Mesenteric fat pad (tissue), 1 donor: ENCODE measurements around the gene LCN2. TPM values are rescaled to one million over a fixed set of nuclear protein-coding genes. Genes with fewer than 3 reads are reported as not detected.
"Not testable (repeated sequence)": the region's sequence is repeated elsewhere in the genome, so short reads cannot be mapped to it uniquely, and the experiment has no call there.

ENCODE experiments used
- DNase-seq: peaks from one replicate; pipeline ENCODE4 v3.0.0-alpha.2; 2020; ENCODE audit warnings: low spot score
- total RNA-seq: library from RNA; stranded (reverse); fragmentation: NEBNext Ultra II Directional; extraction: Animal tissue kit (Norgen Biotek cat#: 25700); gene quantifications from one replicate; pipeline ENCODE4 v1.2.1, GENCODE V29; 2021
- donor health status: DM: yes; HTN: yes; CAD: no.

LCN2 gene
- total RNA-seq, 1 donor from 2014 or later, result 0.64 TPM

GRCh38 chr9:128164307-128164885 is 15.1 kb downstream of the LCN2 start:
- DNase-seq, result no peak

GRCh38 chr9:128166169-128166568 is 16.9 kb downstream of the LCN2 start:
- no peak for DNase-seq

- DNase-seq, result no peak
Observed at GRCh38 chr9:128167209-128167608, 18.0 kb downstream of the LCN2 start.

GRCh38 chr9:128168731-128169308 is 19.6 kb downstream of the LCN2 start:
- DNase-seq, result no peak

GRCh38 chr9:128169492-128169891 is 20.2 kb downstream of the LCN2 start:
- DNase-seq, result no peak

GRCh38 chr9:128169925-128170324 is 20.7 kb downstream of the LCN2 start:
- no peak for DNase-seq

- DNase-seq, result no peak
Observed at GRCh38 chr9:128174062-128174461, 24.8 kb downstream of the LCN2 start.

GRCh38 chr9:128175102-128175563 is 25.9 kb downstream of the LCN2 start:
- DNase-seq, result no peak

- no peak for DNase-seq
Observed at GRCh38 chr9:128175726-128176125, 26.5 kb downstream of the LCN2 start.

- no peak for DNase-seq
Observed at GRCh38 chr9:128178806-128179431, 29.7 kb downstream of the LCN2 start.

GRCh38 chr9:128180001-128180400 is 30.7 kb downstream of the LCN2 start:
- DNase-seq, result no peak

- no peak for DNase-seq
Observed at GRCh38 chr9:128180447-128180846, 31.2 kb downstream of the LCN2 start.

- not testable (repeated sequence) for DNase-seq
Observed at GRCh38 chr9:128181480-128181879, 32.2 kb downstream of the LCN2 start.

- no peak for DNase-seq
Observed at GRCh38 chr9:128182893-128183588, 33.8 kb downstream of the LCN2 start.

- no peak for DNase-seq
Observed at GRCh38 chr9:128185979-128186965, 37.0 kb downstream of the LCN2 start.

GRCh38 chr9:128187361-128187760 is 38.1 kb downstream of the LCN2 start:
- DNase-seq, result no peak

- DNase-seq, result no peak
Observed at GRCh38 chr9:128188209-128188608, 39.0 kb downstream of the LCN2 start.

- no peak for DNase-seq
Observed at GRCh38 chr9:128190013-128190412, 40.8 kb downstream of the LCN2 start.

GRCh38 chr9:128190516-128191405 is 41.5 kb downstream of the LCN2 start:
- no peak for DNase-seq
